Muscle layer of duodenum (tissue), 2 donors: ENCODE measurements around the gene AFAP1L1.

Experiments
- H3K27ac ChIP-seq: one replicate; pipeline ENCODE4 v1.7.0; 2013; ENCODE audit warnings: mild to moderate bottlenecking, low read length
- H3K27me3 ChIP-seq: one replicate; pipeline ENCODE4 v1.7.0; 2013; ENCODE audit warnings: low read depth, mild to moderate bottlenecking, control low read depth, low read length
- H3K36me3 ChIP-seq, 2 donors: one replicate each; pipeline ENCODE4 v1.7.0; 2013; ENCODE audit warnings: low read length in 2 of 2, control low read depth in 1 of 2, mild to moderate bottlenecking in 1 of 2; ENCODE audit not compliant: insufficient read depth in 2 of 2, control insufficient read depth in 1 of 2
- H3K4me1 ChIP-seq, 2 donors: one replicate each; pipeline ENCODE4 v1.7.0; 2013; ENCODE audit warnings: low read length in 2 of 2, mild to moderate bottlenecking in 2 of 2, control low read depth in 1 of 2, moderate library complexity in 1 of 2; ENCODE audit not compliant: insufficient read depth in 2 of 2, control insufficient read depth in 1 of 2
- H3K4me3 ChIP-seq, 2 donors: one replicate each; pipeline ENCODE4 v1.7.0; 2013; ENCODE audit warnings: low read length in 2 of 2, low read depth in 1 of 2, mild to moderate bottlenecking in 1 of 2
- H3K9me3 ChIP-seq, 2 donors: one replicate each; pipeline ENCODE4 v1.7.0; 2013; ENCODE audit warnings: low read length in 2 of 2, control low read depth in 1 of 2, mild to moderate bottlenecking in 1 of 2; ENCODE audit not compliant: control insufficient read depth in 1 of 2
- donor health status: healthy.

Gene AFAP1L1

GRCh38 chr5:149320791-149321330, 49.2 kb downstream of the AFAP1L1 start:
- Histone ChIP-seq H3K4me1 (peaks cover 10 to 14% of the 10 kb centered on the region in 2 donors), H3K27me3 (no peaks in the 10 kb centered on the region), H3K9me3 (no peaks in the 10 kb centered on the region), H3K4me3 (no peak overlapping the region), H3K36me3 (no peaks in the 10 kb centered on the region), H3K27ac (peak overlapping the region; percentile 62)

- H3K9me3 ChIP-seq: no peaks in the 10 kb centered on the region
- no peaks in the 10 kb centered on the region for H3K27me3 ChIP-seq
- H3K4me1 ChIP-seq: peaks cover 10% of the 10 kb centered on the region in 2 donors
- peak overlapping the region; percentile 47 for H3K27ac ChIP-seq
- no peaks in the 10 kb centered on the region for H3K36me3 ChIP-seq
- H3K4me3 ChIP-seq: no peak overlapping the region
Measured at GRCh38 chr5:149322518-149322917, 50.9 kb downstream of the AFAP1L1 start.

- no peaks in the 10 kb centered on the region for H3K36me3 ChIP-seq
Measured at GRCh38 chr5:149323210-149323609, 51.6 kb downstream of the AFAP1L1 start.

GRCh38 chr5:149323621-149324205, 52.1 kb downstream of the AFAP1L1 start:
- Histone ChIP-seq H3K27ac (peak overlapping the region; percentile 69), H3K36me3 (no peaks in the 10 kb centered on the region), H3K27me3 (no peaks in the 10 kb centered on the region), H3K4me1 (peaks cover 9 to 10% of the 10 kb centered on the region in 2 donors), H3K9me3 (no peaks in the 10 kb centered on the region), H3K4me3 (no peak overlapping the region)

More at GRCh38 chr5:149323210-149323609, 51.6 kb downstream of the AFAP1L1 start:
- Histone ChIP-seq H3K4me1 (peaks cover 9 to 10% of the 10 kb centered on the region in 2 donors), H3K27ac (peak overlapping the region; percentile 47), H3K4me3 (no peak overlapping the region), H3K9me3 (no peaks in the 10 kb centered on the region), H3K27me3 (no peaks in the 10 kb centered on the region)

- Histone ChIP-seq H3K9me3 (no peaks in the 10 kb centered on the region), H3K27me3 (no peaks in the 10 kb centered on the region), H3K4me3 (no peak overlapping the region), H3K36me3 (no peaks in the 10 kb centered on the region), H3K4me1 (peaks cover 9 to 10% of the 10 kb centered on the region in 2 donors), H3K27ac (no peak overlapping the region)
Measured at GRCh38 chr5:149324641-149325040, 53.0 kb downstream of the AFAP1L1 start.

GRCh38 chr5:149325166-149325735, 53.6 kb downstream of the AFAP1L1 start:
- H3K27ac ChIP-seq: no peak overlapping the region
- no peaks in the 10 kb centered on the region for H3K9me3 ChIP-seq
- H3K36me3 ChIP-seq: no peaks in the 10 kb centered on the region
- H3K4me1 ChIP-seq: peaks cover 9 to 10% of the 10 kb centered on the region in 2 donors
- no peaks in the 10 kb centered on the region for H3K27me3 ChIP-seq
- H3K4me3 ChIP-seq: no peak overlapping the region

- Histone ChIP-seq H3K27me3 (no peaks in the 10 kb centered on the region), H3K4me1 (peaks cover 4% of the 10 kb centered on the region in 2 donors), H3K27ac (no peak overlapping the region), H3K36me3 (no peaks in the 10 kb centered on the region), H3K9me3 (no peaks in the 10 kb centered on the region), H3K4me3 (no peak overlapping the region)
Measured at GRCh38 chr5:149325894-149326293, 54.2 kb downstream of the AFAP1L1 start.

GRCh38 chr5:149326611-149327010, 55.0 kb downstream of the AFAP1L1 start:
- no peaks in the 10 kb centered on the region for H3K4me1 ChIP-seq
- H3K4me3 ChIP-seq: no peak overlapping the region
- H3K27ac ChIP-seq: no peak overlapping the region
- H3K36me3 ChIP-seq: no peaks in the 10 kb centered on the region
- no peaks in the 10 kb centered on the region for H3K27me3 ChIP-seq
- H3K9me3 ChIP-seq: no peaks in the 10 kb centered on the region

- Histone ChIP-seq H3K9me3 (no peaks in the 10 kb centered on the region), H3K27me3 (no peaks in the 10 kb centered on the region), H3K4me3 (no peak overlapping the region), H3K36me3 (no peaks in the 10 kb centered on the region), H3K27ac (no peak overlapping the region), H3K4me1 (no peaks in the 10 kb centered on the region)
Measured at GRCh38 chr5:149328177-149328576, 56.5 kb downstream of the AFAP1L1 start.

- Histone ChIP-seq H3K4me3 (no peak overlapping the region), H3K27ac (no peak overlapping the region), H3K36me3 (no peaks in the 10 kb centered on the region)
Measured at GRCh38 chr5:149333711-149334443, 62.2 kb downstream of the AFAP1L1 start.

GRCh38 chr5:149337736-149338135, 66.1 kb downstream of the AFAP1L1 start:
- no peaks in the 10 kb centered on the region for H3K4me1 ChIP-seq
- no peak overlapping the region for H3K27ac ChIP-seq
- H3K9me3 ChIP-seq: no peaks in the 10 kb centered on the region
- no peaks in the 10 kb centered on the region for H3K36me3 ChIP-seq
- H3K4me3 ChIP-seq: no peak overlapping the region
- no peaks in the 10 kb centered on the region for H3K27me3 ChIP-seq

More at GRCh38 chr5:149333711-149334443, 62.2 kb downstream of the AFAP1L1 start:
- Histone ChIP-seq H3K4me1 (no peaks in the 10 kb centered on the region), H3K9me3 (no peaks in the 10 kb centered on the region), H3K27me3 (no peaks in the 10 kb centered on the region)
